Activated B cell treated with CpG ODN at 0.5 μM for 24 hours (primary cell): ENCODE results near the gene RAMP3. TPM values are rescaled to one million over a fixed set of nuclear protein-coding genes. Genes with fewer than 3 reads are reported as not detected.

ENCODE experiments used
- ATAC-seq: fragments of 200-7000 bp; cut with Tn5 transposase; one replicate; pipeline ENCODE4 v1.10.0; 2021; ENCODE audit warnings: low read depth, mild to moderate bottlenecking, moderate library complexity
- CTCF ChIA-PET: fragments of 350-600 bp; sonication (Branson Sonifier 250); formaldehyde crosslinking; loops from one replicate; lab custom pipeline; 2021; ENCODE audit warnings: antibody characterized with exemption; lab: Charles Lee
- POLR2A ChIA-PET: fragments of 350-600 bp; sonication (Branson Sonifier 250); formaldehyde crosslinking; loops from one replicate; lab custom pipeline; 2021; ENCODE audit warnings: antibody characterized with exemption; lab: Charles Lee
- DNase-seq: peaks from one replicate; pipeline ENCODE4 v3.0.0; 2022
- H3K27ac Mint-ChIP-seq: one replicate; pipeline ENCODE4 v1.8.0; 2020; ENCODE audit warnings: mixed read lengths
- H3K27me3 Mint-ChIP-seq: one replicate; pipeline ENCODE4 v1.8.0; 2021; ENCODE audit warnings: mixed read lengths
- H3K36me3 Mint-ChIP-seq: one replicate; pipeline ENCODE4 v1.8.0; 2021; ENCODE audit warnings: low read depth, mixed read lengths
- H3K4me1 Mint-ChIP-seq: one replicate; pipeline ENCODE4 v1.8.0; 2021; ENCODE audit warnings: mixed read lengths
- H3K4me3 Mint-ChIP-seq: one replicate; pipeline ENCODE4 v1.8.0; 2020; ENCODE audit warnings: mild to moderate bottlenecking, mixed read lengths
- H3K9me3 Mint-ChIP-seq: one replicate; pipeline ENCODE4 v1.8.0; 2020; ENCODE audit warnings: mixed read lengths
- CTCF ChIP-seq: fragments of 200-600 bp; IDR thresholded peaks from one replicate; pipeline ENCODE4 v1.8.0; 2022; ENCODE audit warnings: antibody characterized with exemption, mild to moderate bottlenecking
- intact Hi-C: fragments of 100-400 bp; cut with micrococcal nuclease; formaldehyde crosslinking; loops from one replicate; pipeline ENCODE4 v1.15.1; 2024
- total RNA-seq: library from RNA; stranded (reverse); gene quantifications from 2 replicates; pipeline ENCODE4 v1.2.3, GENCODE V29; 2022

Gene RAMP3
- total RNA-seq, 1 donor from 2014 or later, result not detected

- POLR2A ChIA-PET, result no interaction called here
- no peaks in the 10 kb centered on the region for H3K9me3 Mint-ChIP-seq
- H3K4me1 Mint-ChIP-seq, result peaks cover 13% of the 10 kb centered on the region
- no peak for TF ChIP-seq CTCF
- H3K27ac Mint-ChIP-seq, result no peak overlapping the region
- DNase-seq (no peak), ATAC-seq (no peak)
- intact Hi-C loops, result no loop called here
- peaks cover 30% of the 10 kb centered on the region for H3K27me3 Mint-ChIP-seq
- no peak overlapping the region for H3K4me3 Mint-ChIP-seq
- no peaks in the 10 kb centered on the region for H3K36me3 Mint-ChIP-seq
- CTCF ChIA-PET, result interaction anchor here (1.4 kb wide), 2 partner anchors 99 to 697 kb away, joined by 4 to 5 read pairs; no protein-coding TSS in a partner anchor
These were observed 897 bp upstream of the RAMP3 start for GRCh38 chr7:45156516-45157272.

GRCh38 chr7:45157286-45157652, 322 bp upstream of the RAMP3 start:
- ChIA-PET CTCF (no interaction called here), POLR2A (interaction anchor here (0.6 kb wide), 1 partner anchor 106 kb away, joined by 3 read pairs; no protein-coding TSS in a partner anchor)
- no peak overlapping the region for H3K27ac Mint-ChIP-seq
- ATAC-seq (no peak), DNase-seq (no peak)
- no peaks in the 10 kb centered on the region for H3K9me3 Mint-ChIP-seq
- no peak for TF ChIP-seq CTCF
- peak overlapping the region; percentile 2 for H3K4me3 Mint-ChIP-seq
- intact Hi-C loops, result no loop called here
- peaks cover 29% of the 10 kb centered on the region for H3K27me3 Mint-ChIP-seq
- no peaks in the 10 kb centered on the region for H3K36me3 Mint-ChIP-seq
- H3K4me1 Mint-ChIP-seq, result peaks cover 13% of the 10 kb centered on the region

- Mint-ChIP-seq H3K4me3 (no peak overlapping the region), H3K36me3 (no peaks in the 10 kb centered on the region), H3K9me3 (peaks cover 3% of the 10 kb centered on the region), H3K27me3 (peaks cover 32% of the 10 kb centered on the region), H3K4me1 (peaks cover 13% of the 10 kb centered on the region), H3K27ac (no peak overlapping the region)
- CTCF ChIA-PET, result no interaction called here
- DNase-seq (no peak), ATAC-seq (no peak)
- POLR2A ChIA-PET, result no interaction called here
- no peak for TF ChIP-seq CTCF
- intact Hi-C loops, result no loop called here
These were observed 880 bp downstream of the RAMP3 start for GRCh38 chr7:45158471-45158870.

GRCh38 chr7:45159296-45159695, 1.7 kb downstream of the RAMP3 start:
- H3K4me1 Mint-ChIP-seq, result peaks cover 13% of the 10 kb centered on the region
- no peak overlapping the region for H3K27ac Mint-ChIP-seq
- H3K4me3 Mint-ChIP-seq, result no peak overlapping the region
- TF ChIP-seq CTCF, result no peak
- ATAC-seq, result no peak
- intact Hi-C loops, result no loop called here
- ChIA-PET CTCF (no interaction called here), POLR2A (no interaction called here)
- DNase-seq, result no peak
- H3K27me3 Mint-ChIP-seq, result peaks cover 33% of the 10 kb centered on the region
- peaks cover 6% of the 10 kb centered on the region for H3K9me3 Mint-ChIP-seq
- H3K36me3 Mint-ChIP-seq, result no peaks in the 10 kb centered on the region

- ATAC-seq, result no peak
- Mint-ChIP-seq H3K27ac (no peak overlapping the region), H3K9me3 (peaks cover 11% of the 10 kb centered on the region), H3K4me3 (no peak overlapping the region), H3K27me3 (peaks cover 27% of the 10 kb centered on the region), H3K36me3 (no peaks in the 10 kb centered on the region), H3K4me1 (peaks cover 9% of the 10 kb centered on the region)
- TF ChIP-seq CTCF, result no peak
- CTCF ChIA-PET, result no interaction called here
- intact Hi-C loops, result no loop called here
- POLR2A ChIA-PET, result interaction anchor here (0.6 kb wide), 1 partner anchor 690 kb away, joined by 3 read pairs; no protein-coding TSS in a partner anchor
- DNase-seq, result no peak
These were observed 2.9 kb downstream of the RAMP3 start for GRCh38 chr7:45160417-45160881.
